MM.1S (cell line): ENCODE data around the gene TBL1X.

Experiments
- DNase-seq: peaks from one replicate; pipeline ENCODE4 v3.0.0-alpha.2; 2015
- H2AFZ ChIP-seq: fragments of 300-600 bp; sonication (generic); 2 replicates; pipeline ENCODE4 v1.6.0; 2016; ENCODE audit warnings: antibody characterized with exemption, low read length
- H3F3A ChIP-seq: fragments of 300-600 bp; sonication (generic); 2 replicates; pipeline ENCODE4 v1.6.1; 2016; ENCODE audit warnings: mild to moderate bottlenecking, antibody characterized with exemption, low read length, moderate library complexity, mixed read lengths; ENCODE audit not compliant: insufficient read depth
- H3K27ac ChIP-seq: fragments of 300-600 bp; sonication (generic); 2 replicates; pipeline ENCODE4 v1.5.1; 2016; ENCODE audit warnings: mild to moderate bottlenecking, low read length
- H3K27me3 ChIP-seq: fragments of 300-600 bp; sonication (generic); replicated peaks from 2 replicates; pipeline ENCODE4 v1.6.0; 2016; ENCODE audit warnings: low read length; ENCODE audit not compliant: insufficient read depth
- H3K36me3 ChIP-seq: fragments of 300-600 bp; sonication (generic); replicated peaks from 2 replicates; pipeline ENCODE4 v1.6.1; 2016; ENCODE audit warnings: mild to moderate bottlenecking, low read length, mixed read lengths; ENCODE audit not compliant: insufficient read depth
- H3K4me1 ChIP-seq: fragments of 300-600 bp; sonication (generic); 2 replicates; pipeline ENCODE4 v1.6.1; 2016; ENCODE audit warnings: low read length, mixed read lengths
- H3K4me2 ChIP-seq: fragments of 300-600 bp; sonication (generic); 2 replicates; pipeline ENCODE4 v1.6.0; 2016; ENCODE audit warnings: low read depth, low read length
- H3K4me3 ChIP-seq: fragments of 300-600 bp; sonication (generic); 2 replicates; pipeline ENCODE4 v1.5.1; 2016; ENCODE audit warnings: low read length, mixed read lengths
- H3K79me2 ChIP-seq: fragments of 300-600 bp; sonication (generic); 2 replicates; pipeline ENCODE4 v1.6.1; 2016; ENCODE audit warnings: mixed run types, low read length, mixed read lengths
- H3K9ac ChIP-seq: fragments of 300-600 bp; sonication (generic); 2 replicates; pipeline ENCODE4 v1.6.1; 2016; ENCODE audit warnings: low read length, mixed read lengths
- H3K9me2 ChIP-seq: fragments of 300-600 bp; sonication (generic); replicated peaks from 2 replicates; pipeline ENCODE4 v1.6.1; 2016; ENCODE audit warnings: mild to moderate bottlenecking, low read length, mixed read lengths; ENCODE audit not compliant: insufficient read depth
- H3K9me3 ChIP-seq: fragments of 300-600 bp; sonication (generic); replicated peaks from 2 replicates; pipeline ENCODE4 v1.6.1; 2016; ENCODE audit warnings: mild to moderate bottlenecking, low read length, mixed read lengths; ENCODE audit not compliant: insufficient read depth
- H4K20me1 ChIP-seq: fragments of 300-600 bp; sonication (generic); 2 replicates; pipeline ENCODE4 v1.6.1; 2016; ENCODE audit warnings: mild to moderate bottlenecking, low read length, moderate library complexity, mixed read lengths; ENCODE audit not compliant: insufficient read depth
- EZH2 ChIP-seq: fragments of 300-600 bp; sonication (generic); optimal IDR thresholded peaks from 2 replicates; pipeline ENCODE3; 2017; ENCODE audit warnings: low read depth, mild to moderate bottlenecking, antibody characterized with exemption, low read length, mixed read lengths
- EZH2phosphoT487 ChIP-seq: fragments of 300-600 bp; sonication (generic); IDR thresholded peaks from 2 replicates; pipeline ENCODE4 v1.6.1; 2018; ENCODE audit warnings: antibody characterized with exemption, low read length
- TF ChIP-seq, protein P1 (sequence below): fragments of 300-600 bp; sonication (generic); IDR thresholded peaks from 2 replicates; pipeline ENCODE4 v1.5.1; 2016; ENCODE audit warnings: antibody characterized with exemption, low read length, mixed read lengths

The TBL1X gene

DNA sequence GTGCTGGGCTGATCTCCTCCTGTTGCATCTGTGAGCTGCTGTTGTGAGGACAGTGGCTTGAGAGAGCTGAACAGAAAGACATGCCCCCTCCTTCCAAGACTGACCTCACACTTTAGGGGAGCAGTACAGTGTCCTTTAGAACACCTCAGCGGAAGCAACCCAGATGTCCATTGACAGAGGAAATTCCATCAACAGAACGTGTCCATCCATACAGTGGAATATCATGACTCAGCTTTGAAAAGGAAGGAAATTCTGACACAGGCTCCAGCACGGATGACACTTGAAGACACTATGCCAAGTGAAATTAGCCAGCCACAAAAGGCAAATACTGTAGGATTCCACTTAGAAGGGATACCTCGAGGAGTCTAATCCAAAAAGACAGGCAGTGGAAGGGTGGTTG is 197.3 kb downstream of the TBL1X start:
- Histone ChIP-seq H3K9me3 (no peaks in the 10 kb centered on the region), H3K27me3 (no peaks in the 10 kb centered on the region), H3K4me3 (no peak overlapping the region), H3K36me3 (no peaks in the 10 kb centered on the region), H3K4me1 (no peaks in the 10 kb centered on the region), H3K27ac (no peak overlapping the region), H3F3A (no peaks in the 10 kb centered on the region), H3K79me2 (no peaks in the 10 kb centered on the region; the same call in 1 of the 2 replicates), H3K4me2 (no peak overlapping the region), H4K20me1 (no peaks in the 10 kb centered on the region), H3K9me2 (no peaks in the 10 kb centered on the region), H3K9ac (no peak overlapping the region), H2AFZ (no peak overlapping the region)
- TF ChIP-seq EZH2 (no peak), EZH2phosphoT487 (no peak)
- TF ChIP-seq, protein P1, sequence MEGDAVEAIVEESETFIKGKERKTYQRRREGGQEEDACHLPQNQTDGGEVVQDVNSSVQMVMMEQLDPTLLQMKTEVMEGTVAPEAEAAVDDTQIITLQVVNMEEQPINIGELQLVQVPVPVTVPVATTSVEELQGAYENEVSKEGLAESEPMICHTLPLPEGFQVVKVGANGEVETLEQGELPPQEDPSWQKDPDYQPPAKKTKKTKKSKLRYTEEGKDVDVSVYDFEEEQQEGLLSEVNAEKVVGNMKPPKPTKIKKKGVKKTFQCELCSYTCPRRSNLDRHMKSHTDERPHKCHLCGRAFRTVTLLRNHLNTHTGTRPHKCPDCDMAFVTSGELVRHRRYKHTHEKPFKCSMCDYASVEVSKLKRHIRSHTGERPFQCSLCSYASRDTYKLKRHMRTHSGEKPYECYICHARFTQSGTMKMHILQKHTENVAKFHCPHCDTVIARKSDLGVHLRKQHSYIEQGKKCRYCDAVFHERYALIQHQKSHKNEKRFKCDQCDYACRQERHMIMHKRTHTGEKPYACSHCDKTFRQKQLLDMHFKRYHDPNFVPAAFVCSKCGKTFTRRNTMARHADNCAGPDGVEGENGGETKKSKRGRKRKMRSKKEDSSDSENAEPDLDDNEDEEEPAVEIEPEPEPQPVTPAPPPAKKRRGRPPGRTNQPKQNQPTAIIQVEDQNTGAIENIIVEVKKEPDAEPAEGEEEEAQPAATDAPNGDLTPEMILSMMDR, result no peak
- no peak for DNase-seq

DNA sequence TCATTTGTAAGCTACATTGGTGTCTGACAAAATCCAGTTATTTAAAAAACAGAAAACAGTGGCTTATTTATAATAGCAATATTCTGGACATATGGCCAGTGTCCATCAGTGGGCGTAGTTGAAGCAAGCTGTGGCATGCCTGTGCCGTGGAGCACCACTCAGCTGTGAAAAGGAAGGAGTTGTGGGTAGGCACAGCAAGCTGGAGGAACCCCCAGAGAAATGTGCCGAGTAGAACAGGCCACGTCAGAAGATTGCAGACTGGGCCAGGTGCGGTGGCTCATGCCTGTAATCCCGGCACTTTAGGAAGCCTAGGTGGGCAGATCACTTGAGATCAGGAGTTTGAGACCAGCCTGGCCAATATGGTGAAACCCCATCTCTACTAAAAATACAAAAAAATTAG is 198.4 kb downstream of the TBL1X start:
- no peak for DNase-seq
- H3K36me3 ChIP-seq, result no peaks in the 10 kb centered on the region
- no peaks in the 10 kb centered on the region for H3K4me1 ChIP-seq
- TF ChIP-seq, protein P1, result no peak
- TF ChIP-seq EZH2, result no peak
- TF ChIP-seq EZH2phosphoT487, result no peak
- H3F3A ChIP-seq, result no peaks in the 10 kb centered on the region
- no peak overlapping the region for H3K27ac ChIP-seq
- H2AFZ ChIP-seq, result no peak overlapping the region
- no peak overlapping the region for H3K4me3 ChIP-seq
- H3K27me3 ChIP-seq, result no peaks in the 10 kb centered on the region
- no peaks in the 10 kb centered on the region for H3K79me2 ChIP-seq
- H3K9ac ChIP-seq, result no peak overlapping the region
- no peaks in the 10 kb centered on the region for H3K9me2 ChIP-seq
- H3K4me2 ChIP-seq, result no peak overlapping the region
- H4K20me1 ChIP-seq, result no peaks in the 10 kb centered on the region
- no peaks in the 10 kb centered on the region for H3K9me3 ChIP-seq

DNA sequence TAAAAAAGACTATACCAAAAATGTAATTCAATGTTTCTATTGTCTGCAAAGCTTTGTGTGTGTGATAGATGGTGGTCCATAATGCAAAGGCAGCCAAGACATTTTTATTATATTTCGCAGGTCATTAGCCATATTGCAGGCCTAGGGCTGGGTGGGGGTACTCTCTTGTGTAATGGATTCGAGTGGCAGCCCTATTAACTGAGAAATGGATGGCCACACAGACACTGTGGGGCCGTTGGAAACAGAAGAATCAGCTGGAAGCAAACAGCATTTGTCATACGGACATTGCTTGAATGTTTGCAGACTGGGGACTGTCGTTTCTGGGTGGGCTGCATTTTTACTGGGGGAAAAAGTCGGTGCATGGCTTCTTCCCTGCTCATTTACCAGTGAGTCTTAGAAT is 199.4 kb downstream of the TBL1X start:
- H3K4me2 ChIP-seq, result no peak overlapping the region
- no peaks in the 10 kb centered on the region for H3K9me2 ChIP-seq
- no peak for TF ChIP-seq EZH2
- TF ChIP-seq, protein P1, result no peak
- no peak for TF ChIP-seq EZH2phosphoT487
- H3K79me2 ChIP-seq, result no peaks in the 10 kb centered on the region
- no peaks in the 10 kb centered on the region for H3K36me3 ChIP-seq
- no peak overlapping the region for H3K4me3 ChIP-seq
- H3K9ac ChIP-seq, result no peak overlapping the region
- no peak overlapping the region for H3K27ac ChIP-seq
- no peak for DNase-seq
- no peaks in the 10 kb centered on the region for H3F3A ChIP-seq
- H4K20me1 ChIP-seq, result no peaks in the 10 kb centered on the region
- no peaks in the 10 kb centered on the region for H3K4me1 ChIP-seq
- H3K27me3 ChIP-seq, result no peaks in the 10 kb centered on the region
- H2AFZ ChIP-seq, result no peak overlapping the region
- no peaks in the 10 kb centered on the region for H3K9me3 ChIP-seq
